Endodermal cell (in vitro differentiated cells): Measurements from ENCODE around the gene CD34. TPM values are rescaled to one million over a fixed set of nuclear protein-coding genes. Genes with fewer than 3 reads are reported as not detected.
"Not testable (repeated sequence)": the region's sequence is repeated elsewhere in the genome, so short reads cannot be mapped to it uniquely, and the experiment has no call there.

Experiments used
- DNase-seq: peaks from one replicate; pipeline ENCODE4 v3.0.0-alpha.2; 2017
- H3K27ac ChIP-seq: 2 replicates; pipeline ENCODE4 v1.5.1; 2013; ENCODE audit warnings: mild to moderate bottlenecking, low read depth, low read length, moderate library complexity
- H3K27me3 ChIP-seq: 2 replicates; pipeline ENCODE4 v1.6.1; 2013; ENCODE audit warnings: mild to moderate bottlenecking, low read length, moderate library complexity; ENCODE audit not compliant: insufficient read depth, control insufficient read depth, poor library complexity, severe bottlenecking
- H3K36me3 ChIP-seq: 2 replicates; pipeline ENCODE4 v1.7.0; 2013; ENCODE audit warnings: mild to moderate bottlenecking, low read length, moderate library complexity; ENCODE audit not compliant: control insufficient read depth, insufficient read depth
- H3K4me1 ChIP-seq: one replicate; pipeline ENCODE4 v1.7.0; 2013; ENCODE audit warnings: low read length; ENCODE audit not compliant: control insufficient read depth, insufficient read depth
- H3K4me3 ChIP-seq: 2 replicates; pipeline ENCODE4 v1.5.1; 2013; ENCODE audit warnings: mild to moderate bottlenecking, low read length, moderate library complexity
- H3K9ac ChIP-seq: 2 replicates; pipeline ENCODE4 v1.6.1; 2013; ENCODE audit warnings: mild to moderate bottlenecking, low read length, moderate library complexity; ENCODE audit not compliant: poor library complexity, severe bottlenecking; ENCODE audit errors: extremely low read depth
- H3K9me3 ChIP-seq: 2 replicates; pipeline ENCODE4 v1.6.1; 2013; ENCODE audit warnings: mild to moderate bottlenecking, low read length, moderate library complexity; ENCODE audit not compliant: control insufficient read depth
- H3K27ac Mint-ChIP-seq: 2 replicates; pipeline ENCODE4 v1.8.0; 2020; ENCODE audit warnings: mixed read lengths
- H3K27me3 Mint-ChIP-seq: 2 replicates; pipeline ENCODE4 v1.8.0; 2021; ENCODE audit warnings: mild to moderate bottlenecking, mixed read lengths; ENCODE audit not compliant: insufficient read depth
- H3K36me3 Mint-ChIP-seq: 2 replicates; pipeline ENCODE4 v1.8.0; 2020; ENCODE audit warnings: low read depth, mixed read lengths
- H3K4me1 Mint-ChIP-seq: 2 replicates; pipeline ENCODE4 v1.8.0; 2020; ENCODE audit warnings: mixed read lengths
- H3K4me3 Mint-ChIP-seq: 2 replicates; pipeline ENCODE4 v1.8.0; 2020; ENCODE audit warnings: mild to moderate bottlenecking, moderate library complexity, mixed read lengths
- H3K9me3 Mint-ChIP-seq: 2 replicates; pipeline ENCODE4 v1.8.0; 2020; ENCODE audit warnings: mild to moderate bottlenecking, mixed read lengths
- CTCF ChIP-seq: fragments of 200-600 bp; sonication (generic); conservative IDR thresholded peaks from 2 replicates; pipeline ENCODE4 v1.5.0; 2021; ENCODE audit warnings: antibody characterized with exemption, mild to moderate bottlenecking
- WGBS, 2 experiments: methylation state at CpG; one replicate each; pipeline versions ENCODE4 v1.1.5 to v1.1.7; 2013; ENCODE audit warnings: missing lambda C conversion rate in 2 of 2, mixed read lengths in 1 of 2; ENCODE audit not compliant: insufficient coverage in 1 of 2, insufficient read length in 1 of 2; 5-methylcytosine and 5-hydroxymethylcytosine counted together
- total RNA-seq, 2 donors: library from RNA; stranded (reverse); fragmentation: NEBNext Ultra II Directional in 1 of 2; extraction: Animal tissue kit (Norgen Biotek cat#: 25700) in 1 of 2; gene quantifications; 2 replicates in 1 of 2; 3 replicates in 1 of 2; pipeline ENCODE4 v1.2.1, GENCODE V29; 2021

CD34 gene
- total RNA-seq, 2 donors from 2014 or later: 1.6 to 6.9 TPM

- peaks cover 24% of the 10 kb centered on the region for H3K27me3 Mint-ChIP-seq
- no peaks in the 10 kb centered on the region for H3K36me3 Mint-ChIP-seq
- Histone ChIP-seq H3K36me3 (no peaks in the 10 kb centered on the region), H3K27ac (no peak overlapping the region), H3K9ac (no peak overlapping the region), H3K27me3 (peaks cover 3% of the 10 kb centered on the region), H3K4me1 (no peaks in the 10 kb centered on the region), H3K4me3 (no peak overlapping the region), H3K9me3 (no peaks in the 10 kb centered on the region)
- H3K9me3 Mint-ChIP-seq: no peaks in the 10 kb centered on the region
- WGBS, 2 experiments: 89 to 90% methylated on average over 4 to 5 of the region's 5 CpGs
- no peak overlapping the region for H3K27ac Mint-ChIP-seq
- no peak for TF ChIP-seq CTCF
- H3K4me3 Mint-ChIP-seq: no peak overlapping the region
- peaks cover 6% of the 10 kb centered on the region for H3K4me1 Mint-ChIP-seq
- no peak for DNase-seq
These were observed 27.7 kb downstream of the CD34 start for GRCh38 chr1:207883104-207883651.

GRCh38 chr1:207882692-207883091 is 28.2 kb downstream of the CD34 start:
- no peak for TF ChIP-seq CTCF
- Histone ChIP-seq H3K27ac (no peak overlapping the region), H3K9ac (no peak overlapping the region), H3K4me3 (no peak overlapping the region), H3K4me1 (no peaks in the 10 kb centered on the region), H3K36me3 (no peaks in the 10 kb centered on the region), H3K9me3 (no peaks in the 10 kb centered on the region), H3K27me3 (peaks cover 3% of the 10 kb centered on the region)
- Mint-ChIP-seq H3K9me3 (no peaks in the 10 kb centered on the region), H3K27ac (no peak overlapping the region), H3K4me1 (peaks cover 6% of the 10 kb centered on the region), H3K4me3 (no peak overlapping the region), H3K27me3 (peaks cover 24% of the 10 kb centered on the region), H3K36me3 (no peaks in the 10 kb centered on the region)
- DNase-seq: peak; percentile 28
- WGBS, 2 experiments: 66 to 73% methylated on average over 1 to 3 of the region's 3 CpGs

- Histone ChIP-seq H3K9ac (no peak overlapping the region), H3K36me3 (no peaks in the 10 kb centered on the region), H3K4me1 (no peaks in the 10 kb centered on the region), H3K4me3 (no peak overlapping the region), H3K27me3 (no peaks in the 10 kb centered on the region), H3K27ac (no peak overlapping the region), H3K9me3 (no peaks in the 10 kb centered on the region)
- H3K27me3 Mint-ChIP-seq: peaks cover 26% of the 10 kb centered on the region
- H3K4me3 Mint-ChIP-seq: no peak overlapping the region
- WGBS, 2 experiments: 80 to 86% methylated on average over 1 of the region's 1 CpG
- no peak overlapping the region for H3K27ac Mint-ChIP-seq
- TF ChIP-seq CTCF: no peak
- H3K4me1 Mint-ChIP-seq: peaks cover 3% of the 10 kb centered on the region
- no peaks in the 10 kb centered on the region for H3K9me3 Mint-ChIP-seq
- no peaks in the 10 kb centered on the region for H3K36me3 Mint-ChIP-seq
- peak; percentile 21 for DNase-seq
These were observed 32.0 kb downstream of the CD34 start for GRCh38 chr1:207878939-207879338.

- not testable (repeated sequence) for DNase-seq, H3K4me1 Mint-ChIP-seq, H3K27me3 ChIP-seq, H3K9me3 Mint-ChIP-seq, H3K36me3 Mint-ChIP-seq, H3K27ac Mint-ChIP-seq, H3K9ac ChIP-seq, H3K36me3 ChIP-seq, H3K4me3 ChIP-seq, H3K4me3 Mint-ChIP-seq, H3K9me3 ChIP-seq, H3K4me1 ChIP-seq, H3K27ac ChIP-seq
- peaks cover 29% of the 10 kb centered on the region for H3K27me3 Mint-ChIP-seq
- WGBS, 2 experiments: 83 to 93% methylated on average over 1 to 3 of the region's 5 CpGs
These were observed 33.0 kb downstream of the CD34 start for GRCh38 chr1:207877914-207878313.
